Measurements from ENCODE around the gene MAL.

The MAL gene

DNA sequence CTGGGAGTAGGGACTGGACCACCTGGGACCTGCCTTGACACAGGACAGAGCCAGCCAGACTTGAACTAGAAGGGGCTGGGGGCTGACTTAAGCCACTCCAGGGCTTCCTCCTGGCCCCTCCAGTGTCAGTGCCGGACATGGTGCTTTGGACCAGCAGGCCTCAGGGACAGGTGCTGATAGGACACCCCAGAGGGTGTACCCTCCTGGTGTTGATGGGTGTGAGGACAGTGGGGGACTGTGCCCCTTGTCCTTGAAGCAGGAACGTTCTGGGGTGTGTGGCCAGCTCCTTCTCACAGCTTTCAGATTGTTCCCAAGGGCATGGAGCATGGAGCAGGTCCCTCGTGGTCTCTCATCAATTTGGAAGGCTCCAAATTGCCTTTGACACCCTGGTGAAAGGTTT lies 6.8 kb downstream of the MAL start:
- ATAC-seq = no peak
- TF ChIP-seq ZC3H10 (CRISPR knock-in tag; IDR thresholded peaks at IDR 0.05) (no peak), PPARA (CRISPR knock-in tag; IDR thresholded peaks at IDR 0.05; ENCODE audit: borderline replicate concordance) (no peak), ISL1 (CRISPR knock-in tag; IDR thresholded peaks at IDR 0.05) (no peak), GLIS3 (CRISPR knock-in tag; IDR thresholded peaks at IDR 0.05) (no peak), ZFP3 (CRISPR knock-in tag; IDR thresholded peaks at IDR 0.05) (no peak), CSDC2 (CRISPR knock-in tag; IDR thresholded peaks at IDR 0.05) (no peak), ESRRG (CRISPR knock-in tag; IDR thresholded peaks at IDR 0.05) (no peak), ZNF8 (CRISPR knock-in tag; IDR thresholded peaks at IDR 0.05) (no peak), TCF4 (CRISPR knock-in tag; IDR thresholded peaks at IDR 0.05; ENCODE audit: borderline replicate concordance) (no peak), ZNF70 (CRISPR knock-in tag; IDR thresholded peaks at IDR 0.05) (no peak), PATZ1 (CRISPR knock-in tag; IDR thresholded peaks at IDR 0.05; ENCODE audit: borderline replicate concordance) (no peak), ZFP30 (CRISPR knock-in tag; IDR thresholded peaks at IDR 0.05) (no peak), SNAI2 (CRISPR knock-in tag; IDR thresholded peaks at IDR 0.05) (no peak)
- TF ChIP-seq, protein P1, sequence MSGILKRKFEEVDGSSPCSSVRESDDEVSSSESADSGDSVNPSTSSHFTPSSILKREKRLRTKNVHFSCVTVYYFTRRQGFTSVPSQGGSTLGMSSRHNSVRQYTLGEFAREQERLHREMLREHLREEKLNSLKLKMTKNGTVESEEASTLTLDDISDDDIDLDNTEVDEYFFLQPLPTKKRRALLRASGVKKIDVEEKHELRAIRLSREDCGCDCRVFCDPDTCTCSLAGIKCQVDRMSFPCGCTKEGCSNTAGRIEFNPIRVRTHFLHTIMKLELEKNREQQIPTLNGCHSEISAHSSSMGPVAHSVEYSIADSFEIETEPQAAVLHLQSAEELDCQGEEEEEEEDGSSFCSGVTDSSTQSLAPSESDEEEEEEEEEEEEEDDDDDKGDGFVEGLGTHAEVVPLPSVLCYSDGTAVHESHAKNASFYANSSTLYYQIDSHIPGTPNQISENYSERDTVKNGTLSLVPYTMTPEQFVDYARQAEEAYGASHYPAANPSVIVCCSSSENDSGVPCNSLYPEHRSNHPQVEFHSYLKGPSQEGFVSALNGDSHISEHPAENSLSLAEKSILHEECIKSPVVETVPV (CRISPR knock-in tag; IDR thresholded peaks at IDR 0.05) = no peak
- TF ChIP-seq, protein P2, sequence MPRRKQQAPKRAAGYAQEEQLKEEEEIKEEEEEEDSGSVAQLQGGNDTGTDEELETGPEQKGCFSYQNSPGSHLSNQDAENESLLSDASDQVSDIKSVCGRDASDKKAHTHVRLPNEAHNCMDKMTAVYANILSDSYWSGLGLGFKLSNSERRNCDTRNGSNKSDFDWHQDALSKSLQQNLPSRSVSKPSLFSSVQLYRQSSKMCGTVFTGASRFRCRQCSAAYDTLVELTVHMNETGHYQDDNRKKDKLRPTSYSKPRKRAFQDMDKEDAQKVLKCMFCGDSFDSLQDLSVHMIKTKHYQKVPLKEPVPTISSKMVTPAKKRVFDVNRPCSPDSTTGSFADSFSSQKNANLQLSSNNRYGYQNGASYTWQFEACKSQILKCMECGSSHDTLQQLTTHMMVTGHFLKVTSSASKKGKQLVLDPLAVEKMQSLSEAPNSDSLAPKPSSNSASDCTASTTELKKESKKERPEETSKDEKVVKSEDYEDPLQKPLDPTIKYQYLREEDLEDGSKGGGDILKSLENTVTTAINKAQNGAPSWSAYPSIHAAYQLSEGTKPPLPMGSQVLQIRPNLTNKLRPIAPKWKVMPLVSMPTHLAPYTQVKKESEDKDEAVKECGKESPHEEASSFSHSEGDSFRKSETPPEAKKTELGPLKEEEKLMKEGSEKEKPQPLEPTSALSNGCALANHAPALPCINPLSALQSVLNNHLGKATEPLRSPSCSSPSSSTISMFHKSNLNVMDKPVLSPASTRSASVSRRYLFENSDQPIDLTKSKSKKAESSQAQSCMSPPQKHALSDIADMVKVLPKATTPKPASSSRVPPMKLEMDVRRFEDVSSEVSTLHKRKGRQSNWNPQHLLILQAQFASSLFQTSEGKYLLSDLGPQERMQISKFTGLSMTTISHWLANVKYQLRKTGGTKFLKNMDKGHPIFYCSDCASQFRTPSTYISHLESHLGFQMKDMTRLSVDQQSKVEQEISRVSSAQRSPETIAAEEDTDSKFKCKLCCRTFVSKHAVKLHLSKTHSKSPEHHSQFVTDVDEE (CRISPR knock-in tag; IDR thresholded peaks at IDR 0.05) = no peak

GRCh38 chr2:95032868-95033603 lies 7.5 kb downstream of the MAL start:
- no peak for ATAC-seq
- TF ChIP-seq, protein P1 (CRISPR knock-in tag; IDR thresholded peaks at IDR 0.05) = no peak
- TF ChIP-seq TOX (CRISPR knock-in tag; IDR thresholded peaks at IDR 0.05; ENCODE audit: borderline replicate concordance) (no peak), RARB (CRISPR knock-in tag; IDR thresholded peaks at IDR 0.05) (no peak), SNAI2 (CRISPR knock-in tag; IDR thresholded peaks at IDR 0.05) (no peak), BACH2 (CRISPR knock-in tag; IDR thresholded peaks at IDR 0.05; ENCODE audit: borderline replicate concordance) (no peak), GLIS3 (CRISPR knock-in tag; IDR thresholded peaks at IDR 0.05) (no peak), ZNF565 (CRISPR knock-in tag; conservative IDR thresholded peaks at IDR 0.05; ENCODE audit: low read depth) (no peak), PPARA (CRISPR knock-in tag; IDR thresholded peaks at IDR 0.05; ENCODE audit: borderline replicate concordance) (no peak), OSR1 (CRISPR knock-in tag; IDR thresholded peaks at IDR 0.05) (no peak), ZC3H10 (CRISPR knock-in tag; IDR thresholded peaks at IDR 0.05) (no peak), ISL1 (CRISPR knock-in tag; IDR thresholded peaks at IDR 0.05) (no peak), ZNF8 (CRISPR knock-in tag; IDR thresholded peaks at IDR 0.05) (no peak), ZFP3 (CRISPR knock-in tag; IDR thresholded peaks at IDR 0.05) (no peak), PATZ1 (CRISPR knock-in tag; IDR thresholded peaks at IDR 0.05; ENCODE audit: borderline replicate concordance) (no peak)
- TF ChIP-seq, protein P3, sequence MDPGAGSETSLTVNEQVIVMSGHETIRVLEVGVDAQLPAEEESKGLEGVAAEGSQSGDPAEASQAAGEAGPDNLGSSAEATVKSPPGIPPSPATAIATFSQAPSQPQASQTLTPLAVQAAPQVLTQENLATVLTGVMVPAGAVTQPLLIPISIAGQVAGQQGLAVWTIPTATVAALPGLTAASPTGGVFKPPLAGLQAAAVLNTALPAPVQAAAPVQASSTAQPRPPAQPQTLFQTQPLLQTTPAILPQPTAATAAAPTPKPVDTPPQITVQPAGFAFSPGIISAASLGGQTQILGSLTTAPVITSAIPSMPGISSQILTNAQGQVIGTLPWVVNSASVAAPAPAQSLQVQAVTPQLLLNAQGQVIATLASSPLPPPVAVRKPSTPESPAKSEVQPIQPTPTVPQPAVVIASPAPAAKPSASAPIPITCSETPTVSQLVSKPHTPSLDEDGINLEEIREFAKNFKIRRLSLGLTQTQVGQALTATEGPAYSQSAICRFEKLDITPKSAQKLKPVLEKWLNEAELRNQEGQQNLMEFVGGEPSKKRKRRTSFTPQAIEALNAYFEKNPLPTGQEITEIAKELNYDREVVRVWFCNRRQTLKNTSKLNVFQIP (CRISPR knock-in tag; IDR thresholded peaks at IDR 0.05; ENCODE audit: borderline replicate concordance, low read depth) = no peak
